ENCODE results near the gene ARL14EPL. TPM values are rescaled to one million over a fixed set of nuclear protein-coding genes. Genes with fewer than 3 reads are reported as not detected.

The ARL14EPL gene
- 0.13 to 0.48 TPM (median 0.19 TPM) in 5 replicates for total RNA-seq (2022; extraction: Qiagen RNA extraction)

GRCh38 chr5:116032094-116032517 lies at the start of gene ARL14EPL:
TSS of gene ARL14EPL (plus strand) at chr5:116032472. CDS start at chr5:116051466, 18,994 bp downstream.

GRCh38 chr5:116084871-116085715 lies 52.8 kb downstream of the ARL14EPL start, which contains the start of gene COMMD10:
TSS of gene COMMD10 (plus strand) at chr5:116085025.

Other genes with a start within 250 kb of the ARL14EPL start
- not detected in 5 replicates for gene CDO1, start 215.8 kb upstream of the ARL14EPL start, total RNA-seq (2022; extraction: Qiagen RNA extraction)
- gene ATG12, start 190.9 kb upstream of the ARL14EPL start, total RNA-seq (2022; extraction: Qiagen RNA extraction): 47.1 to 56.0 TPM (median 49.6 TPM) in 5 replicates
- gene AP3S1, start 190.5 kb upstream of the ARL14EPL start, total RNA-seq (2022; extraction: Qiagen RNA extraction): 64.8 to 79.1 TPM (median 71.5 TPM) in 5 replicates
- 0.08 to 0.42 TPM (median 0.09 TPM) in 5 replicates for gene LVRN, start 70.0 kb upstream of the ARL14EPL start, total RNA-seq (2022; extraction: Qiagen RNA extraction)
- 35.2 to 40.8 TPM (median 37.0 TPM) in 5 replicates for gene COMMD10, start 52.6 kb downstream of the ARL14EPL start, total RNA-seq (2022; extraction: Qiagen RNA extraction)

Measured in A549 treated with Mapracorat at 1 μM for 4 hours (cell line).